Measurements from ENCODE around the gene PLEKHO1. TPM values are rescaled to one million over a fixed set of nuclear protein-coding genes. Genes with fewer than 3 reads are reported as not detected.

PLEKHO1 gene
- total RNA-seq, 1 experiment from 2014 or later, result 1.3 TPM

GRCh38 chr1:150159550-150159949 is 9.8 kb downstream of the PLEKHO1 start:
- no peaks in the 10 kb centered on the region for H3K9me2 ChIP-seq (ENCODE audit: insufficient read depth)
- no peak overlapping the region for H2AFZ ChIP-seq
- no peaks in the 10 kb centered on the region for H3K27me3 ChIP-seq (ENCODE audit: insufficient read depth, low read depth)
- H3K27ac ChIP-seq, result no peak overlapping the region
- DNase-seq, result no peak
- H3K4me3 ChIP-seq, result no peak overlapping the region
- no peak overlapping the region for H3K4me2 ChIP-seq
- intact Hi-C loops (cut with micrococcal nuclease; ENCODE audit: unreplicated experiment), result no loop called here
- no peaks in the 10 kb centered on the region for H3K79me2 ChIP-seq (ENCODE audit: low read depth)
- no peaks in the 10 kb centered on the region for H3K36me3 ChIP-seq (ENCODE audit: low read depth)
- no peaks in the 10 kb centered on the region for H3F3A ChIP-seq (ENCODE audit: insufficient read depth, low read depth)
- no peaks in the 10 kb centered on the region for H3K9me3 ChIP-seq (ENCODE audit: insufficient read depth, low read depth)
- ChIA-PET POLR2A (ENCODE audit: unreplicated experiment) (no interaction called here), CTCF (no interaction called here)
- H4K20me1 ChIP-seq (ENCODE audit: insufficient read depth), result no peaks in the 10 kb centered on the region
- no TSS peak for BruUV-seq (replicated peaks)
- TF ChIP-seq CTCF (conservative IDR thresholded peaks at IDR 0.05), result no peak
- TF ChIP-seq EZH2 (IDR thresholded peaks at IDR 0.05; ENCODE audit: low read depth), result no peak
- no peaks in the 10 kb centered on the region for H3K4me1 ChIP-seq (replicated peaks; ENCODE audit: insufficient read depth)

DNA sequence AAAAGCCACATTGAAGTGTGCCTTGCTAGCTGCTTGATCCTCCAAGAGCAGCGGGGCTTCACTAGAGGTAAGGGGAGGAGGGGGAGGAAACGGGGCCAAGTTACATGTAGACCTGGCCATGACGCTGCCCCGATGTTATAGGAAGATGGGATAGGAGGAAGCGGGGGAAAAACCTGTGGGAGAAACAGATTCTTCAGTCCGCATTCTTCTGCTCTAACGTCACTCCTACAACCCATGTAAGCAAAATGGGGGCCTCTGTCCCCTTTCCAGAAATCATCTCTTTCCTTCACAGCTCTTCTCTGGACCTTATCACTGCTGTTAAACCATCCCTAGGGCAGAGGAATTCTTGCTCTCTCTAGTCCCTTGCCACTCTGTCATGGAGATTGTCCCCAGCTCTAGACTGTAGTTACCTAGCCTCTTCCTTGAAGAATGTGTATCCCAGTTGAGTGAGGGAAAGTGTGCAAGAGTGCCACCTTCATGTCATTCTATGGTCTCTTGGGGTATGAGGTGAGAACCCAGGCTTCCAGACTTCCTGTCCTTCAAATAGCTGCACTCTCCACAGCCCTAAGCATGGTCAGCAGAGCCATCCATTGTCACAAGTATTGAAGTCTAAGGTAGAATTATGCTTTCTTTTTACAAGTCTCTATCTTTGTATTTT is 11.4 kb downstream of the PLEKHO1 start:
- DNase-seq, result no peak
- H3K27me3 ChIP-seq (ENCODE audit: insufficient read depth, low read depth), result no peaks in the 10 kb centered on the region
- no peak overlapping the region for H3K4me2 ChIP-seq
- intact Hi-C loops (cut with micrococcal nuclease; ENCODE audit: unreplicated experiment), result loop anchor here (10.0 kb wide), 1 partner anchor 276 kb away; a partner anchor contains a TSS
- no peaks in the 10 kb centered on the region for H3F3A ChIP-seq (ENCODE audit: insufficient read depth, low read depth)
- no peaks in the 10 kb centered on the region for H3K9me3 ChIP-seq (ENCODE audit: insufficient read depth, low read depth)
- H2AFZ ChIP-seq, result no peak overlapping the region
- no peak overlapping the region for H3K4me3 ChIP-seq
- no peak for TF ChIP-seq EZH2 (IDR thresholded peaks at IDR 0.05; ENCODE audit: low read depth)
- no peak for TF ChIP-seq CTCF (conservative IDR thresholded peaks at IDR 0.05)
- no peaks in the 10 kb centered on the region for H3K9me2 ChIP-seq (ENCODE audit: insufficient read depth)
- H3K36me3 ChIP-seq (ENCODE audit: low read depth), result no peaks in the 10 kb centered on the region
- CTCF ChIA-PET, result no interaction called here
- H3K79me2 ChIP-seq (ENCODE audit: low read depth), result no peaks in the 10 kb centered on the region
- H4K20me1 ChIP-seq (ENCODE audit: insufficient read depth), result no peaks in the 10 kb centered on the region
- H3K27ac ChIP-seq, result no peak overlapping the region
- no peaks in the 10 kb centered on the region for H3K4me1 ChIP-seq (replicated peaks; ENCODE audit: insufficient read depth)
- POLR2A ChIA-PET (ENCODE audit: unreplicated experiment), result no interaction called here
- BruUV-seq (replicated peaks), result no TSS peak

GRCh38 chr1:150161747-150162581 is 12.2 kb downstream of the PLEKHO1 start:
- no peak overlapping the region for H3K27ac ChIP-seq
- no peaks in the 10 kb centered on the region for H3K4me1 ChIP-seq (replicated peaks; ENCODE audit: insufficient read depth)
- no peaks in the 10 kb centered on the region for H3K9me2 ChIP-seq (ENCODE audit: insufficient read depth)
- no peaks in the 10 kb centered on the region for H4K20me1 ChIP-seq (ENCODE audit: insufficient read depth)
- CTCF ChIA-PET, result no interaction called here
- no peaks in the 10 kb centered on the region for H3F3A ChIP-seq (ENCODE audit: insufficient read depth, low read depth)
- BruUV-seq (replicated peaks), result no TSS peak
- H3K79me2 ChIP-seq (ENCODE audit: low read depth), result no peaks in the 10 kb centered on the region
- H3K27me3 ChIP-seq (ENCODE audit: insufficient read depth, low read depth), result no peaks in the 10 kb centered on the region
- H3K4me2 ChIP-seq, result no peak overlapping the region
- H3K36me3 ChIP-seq (ENCODE audit: low read depth), result no peaks in the 10 kb centered on the region
- H2AFZ ChIP-seq, result no peak overlapping the region
- H3K4me3 ChIP-seq, result no peak overlapping the region
- DNase-seq, result no peak
- intact Hi-C loops (cut with micrococcal nuclease; ENCODE audit: unreplicated experiment), result loop anchor here (10.0 kb wide), 1 partner anchor 277 kb away; a partner anchor contains a TSS
- POLR2A ChIA-PET (ENCODE audit: unreplicated experiment), result interaction anchor here (0.6 kb wide), 1 partner anchor 25 kb away, joined by 3 read pairs; no protein-coding TSS in a partner anchor
- no peak for TF ChIP-seq EZH2 (IDR thresholded peaks at IDR 0.05; ENCODE audit: low read depth)
- TF ChIP-seq CTCF (conservative IDR thresholded peaks at IDR 0.05), result no peak
- H3K9me3 ChIP-seq (ENCODE audit: insufficient read depth, low read depth), result no peaks in the 10 kb centered on the region
